Measurements from ENCODE around the gene GALNT18.
"Not testable (repeated sequence)": the region's sequence is repeated elsewhere in the genome, so short reads cannot be mapped to it uniquely, and the experiment has no call there.

Gene GALNT18

GRCh38 chr11:11471201-11471600 is 150.6 kb downstream of the GALNT18 start:
- DNase-seq (ENCODE audit: low read depth in 1 of 2, low spot score in 1 of 2), result no peak

GRCh38 chr11:11468954-11469353 is 152.9 kb downstream of the GALNT18 start:
- no peak for DNase-seq (ENCODE audit: low read depth in 1 of 2, low spot score in 1 of 2)

- no peak for DNase-seq (ENCODE audit: low read depth in 1 of 2, low spot score in 1 of 2)
Measured at GRCh38 chr11:11467312-11467711, 154.5 kb downstream of the GALNT18 start.

- DNase-seq (ENCODE audit: low read depth in 1 of 2, low spot score in 1 of 2), result no peak
Measured at GRCh38 chr11:11464555-11464954, 157.2 kb downstream of the GALNT18 start.

GRCh38 chr11:11463405-11463804 is 158.4 kb downstream of the GALNT18 start:
- no peak for DNase-seq (ENCODE audit: low read depth in 1 of 2, low spot score in 1 of 2)

- no peak for DNase-seq (ENCODE audit: low read depth in 1 of 2, low spot score in 1 of 2)
Measured at GRCh38 chr11:11461473-11461872, 160.3 kb downstream of the GALNT18 start.

- no peak for DNase-seq (ENCODE audit: low read depth in 1 of 2, low spot score in 1 of 2)
Measured at GRCh38 chr11:11459578-11459977, 162.2 kb downstream of the GALNT18 start.

GRCh38 chr11:11458485-11458884 is 163.3 kb downstream of the GALNT18 start:
- no peak for DNase-seq (ENCODE audit: low read depth in 1 of 2, low spot score in 1 of 2)

- DNase-seq (ENCODE audit: low read depth in 1 of 2, low spot score in 1 of 2), result no peak
Measured at GRCh38 chr11:11458001-11458400, 163.8 kb downstream of the GALNT18 start.

- DNase-seq (ENCODE audit: low read depth in 1 of 2, low spot score in 1 of 2), result no peak
Measured at GRCh38 chr11:11456866-11457265, 164.9 kb downstream of the GALNT18 start.

- DNase-seq (ENCODE audit: low read depth in 1 of 2, low spot score in 1 of 2), result no peak
Measured at GRCh38 chr11:11454671-11455223, 167.1 kb downstream of the GALNT18 start.

- no peak for DNase-seq (ENCODE audit: low read depth in 1 of 2, low spot score in 1 of 2)
Measured at GRCh38 chr11:11451501-11452005, 170.3 kb downstream of the GALNT18 start.

- DNase-seq (ENCODE audit: low read depth in 1 of 2, low spot score in 1 of 2), result no peak
Measured at GRCh38 chr11:11450744-11451362, 171.0 kb downstream of the GALNT18 start.

GRCh38 chr11:11449327-11449726 is 172.5 kb downstream of the GALNT18 start:
- DNase-seq (ENCODE audit: low read depth in 1 of 2, low spot score in 1 of 2), result no peak

- no peak for DNase-seq (ENCODE audit: low read depth in 1 of 2, low spot score in 1 of 2)
Measured at GRCh38 chr11:11448626-11449025, 173.2 kb downstream of the GALNT18 start.

GRCh38 chr11:11447601-11448000 is 174.2 kb downstream of the GALNT18 start:
- DNase-seq (ENCODE audit: low read depth in 1 of 2, low spot score in 1 of 2), result not testable (repeated sequence)

- DNase-seq (ENCODE audit: low read depth in 1 of 2, low spot score in 1 of 2), result no peak
Measured at GRCh38 chr11:11446967-11447366, 174.8 kb downstream of the GALNT18 start.

GRCh38 chr11:11446564-11446963 is 175.2 kb downstream of the GALNT18 start:
- DNase-seq (ENCODE audit: low read depth in 1 of 2, low spot score in 1 of 2), result no peak

- no peak for DNase-seq (ENCODE audit: low read depth in 1 of 2, low spot score in 1 of 2)
Measured at GRCh38 chr11:11445441-11446185, 176.2 kb downstream of the GALNT18 start.

GRCh38 chr11:11444804-11445131 is 177.0 kb downstream of the GALNT18 start:
- DNase-seq (ENCODE audit: low read depth in 1 of 2, low spot score in 1 of 2), result no peak

GRCh38 chr11:11444027-11444803 is 177.6 kb downstream of the GALNT18 start:
- DNase-seq (ENCODE audit: low read depth in 1 of 2, low spot score in 1 of 2), result no peak

- no peak for DNase-seq (ENCODE audit: low read depth in 1 of 2, low spot score in 1 of 2)
Measured at GRCh38 chr11:11442791-11443190, 179.0 kb downstream of the GALNT18 start.

All from activated CD4-positive, alpha-beta T cell treated with anti-CD3 and anti-CD28 coated beads, Interleukin-2, amount 50 U/mL, for 24 hours (primary cell).